ENCODE data around the gene ADGRF1.
"Not testable (repeated sequence)": the region's sequence is repeated elsewhere in the genome, so short reads cannot be mapped to it uniquely, and the experiment has no call there.

Gene ADGRF1

DNA sequence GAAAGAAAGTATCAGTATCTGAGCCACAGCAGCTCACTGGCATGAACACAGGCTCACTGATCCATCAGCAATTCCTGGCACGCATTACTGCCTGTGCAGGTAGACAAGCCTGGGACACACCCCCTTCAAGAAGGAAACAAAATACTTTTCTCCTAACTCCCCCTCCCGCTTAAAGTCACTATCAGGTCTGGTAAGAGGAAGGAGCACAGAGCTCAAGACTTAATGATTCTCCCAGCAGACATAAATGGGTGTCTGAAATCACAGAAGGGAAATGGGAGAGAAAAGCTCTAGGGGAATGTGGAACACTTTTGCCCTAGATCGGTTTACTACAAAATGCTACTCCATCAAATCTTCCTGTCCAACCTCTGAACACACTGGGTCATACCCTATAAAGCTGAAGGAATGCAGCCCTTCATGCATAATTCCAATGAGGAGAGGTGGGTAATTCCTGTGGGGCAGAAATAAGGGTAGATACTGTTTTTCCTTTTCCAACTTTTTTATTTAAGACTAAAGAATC, at the start of gene ADGRF1:
ADGRF1 (minus strand) TSS at position 58 of the 517 bp plus-strand sequence. CDS start 13,271 bp downstream, outside the sequence.
- TF ChIP-seq, protein P1, sequence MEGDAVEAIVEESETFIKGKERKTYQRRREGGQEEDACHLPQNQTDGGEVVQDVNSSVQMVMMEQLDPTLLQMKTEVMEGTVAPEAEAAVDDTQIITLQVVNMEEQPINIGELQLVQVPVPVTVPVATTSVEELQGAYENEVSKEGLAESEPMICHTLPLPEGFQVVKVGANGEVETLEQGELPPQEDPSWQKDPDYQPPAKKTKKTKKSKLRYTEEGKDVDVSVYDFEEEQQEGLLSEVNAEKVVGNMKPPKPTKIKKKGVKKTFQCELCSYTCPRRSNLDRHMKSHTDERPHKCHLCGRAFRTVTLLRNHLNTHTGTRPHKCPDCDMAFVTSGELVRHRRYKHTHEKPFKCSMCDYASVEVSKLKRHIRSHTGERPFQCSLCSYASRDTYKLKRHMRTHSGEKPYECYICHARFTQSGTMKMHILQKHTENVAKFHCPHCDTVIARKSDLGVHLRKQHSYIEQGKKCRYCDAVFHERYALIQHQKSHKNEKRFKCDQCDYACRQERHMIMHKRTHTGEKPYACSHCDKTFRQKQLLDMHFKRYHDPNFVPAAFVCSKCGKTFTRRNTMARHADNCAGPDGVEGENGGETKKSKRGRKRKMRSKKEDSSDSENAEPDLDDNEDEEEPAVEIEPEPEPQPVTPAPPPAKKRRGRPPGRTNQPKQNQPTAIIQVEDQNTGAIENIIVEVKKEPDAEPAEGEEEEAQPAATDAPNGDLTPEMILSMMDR (IDR thresholded peaks at IDR 0.05; ENCODE audit: low read depth, low read length), result no peak
- TF ChIP-seq POLR2A (IDR thresholded peaks at IDR 0.05; ENCODE audit: extremely low read depth, insufficient read length) (no peak), MAX (IDR thresholded peaks at IDR 0.05; ENCODE audit: low read depth, low read length) (no peak), MYC (IDR thresholded peaks at IDR 0.05; ENCODE audit: low read depth, low read length) (no peak)
- no peak for DNase-seq (ENCODE audit: low read depth)

DNA sequence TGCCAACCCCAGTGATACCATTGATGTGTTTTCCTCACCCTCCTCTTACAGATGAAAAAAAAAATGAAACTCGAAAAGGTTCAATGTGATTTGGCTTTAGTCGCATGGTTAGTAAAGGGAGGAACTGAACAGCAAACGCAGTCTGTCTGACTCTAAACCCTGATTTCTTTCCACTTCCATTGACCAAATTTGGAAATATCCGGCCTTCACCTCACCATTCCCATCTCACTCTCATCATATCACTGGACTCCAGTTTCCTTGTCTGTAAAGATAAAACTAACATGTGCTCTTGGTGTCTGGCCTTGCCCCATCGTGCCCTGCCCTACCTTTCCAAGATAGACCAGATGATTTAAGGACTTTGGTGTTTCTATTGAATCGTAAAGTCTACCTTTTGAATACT, 48.7 kb upstream of the ADGRF1 start:
- no peak for DNase-seq (ENCODE audit: low read depth)
- H3K4me3 ChIP-seq (ENCODE audit: low read depth, low read length), result no peak overlapping the region
- TF ChIP-seq POLR2A (IDR thresholded peaks at IDR 0.05; ENCODE audit: extremely low read depth, insufficient read length) (no peak), MAX (IDR thresholded peaks at IDR 0.05; ENCODE audit: low read depth, low read length) (no peak), MYC (IDR thresholded peaks at IDR 0.05; ENCODE audit: low read depth, low read length) (no peak)
- TF ChIP-seq, protein P1 (IDR thresholded peaks at IDR 0.05; ENCODE audit: low read depth, low read length), result no peak

More for the DNA sequence above, at the start of gene ADGRF1:
- H3K4me3 ChIP-seq (ENCODE audit: low read depth, low read length), result no peak within 1 kb of the TSS

DNA sequence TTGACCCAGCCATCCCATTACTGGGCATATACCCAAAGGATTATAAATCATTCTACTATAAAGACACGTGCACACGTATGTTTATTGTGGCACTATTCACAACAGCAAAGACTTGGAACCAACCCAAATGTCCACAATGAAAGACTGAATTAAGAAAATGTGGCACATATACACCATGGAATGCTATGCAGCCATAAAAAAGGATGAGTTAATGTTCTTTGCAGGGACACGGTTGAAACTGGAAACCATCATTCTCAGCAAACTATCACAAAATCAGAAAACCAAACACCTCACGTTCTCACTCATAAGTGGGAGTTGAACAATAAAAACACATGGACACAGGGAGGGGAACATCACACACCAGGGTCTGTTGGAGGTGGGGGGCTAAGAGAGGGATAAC, 47.3 kb upstream of the ADGRF1 start:
- H3K4me3 ChIP-seq (ENCODE audit: low read depth, low read length); DNase-seq (ENCODE audit: low read depth): not testable (repeated sequence)

DNA sequence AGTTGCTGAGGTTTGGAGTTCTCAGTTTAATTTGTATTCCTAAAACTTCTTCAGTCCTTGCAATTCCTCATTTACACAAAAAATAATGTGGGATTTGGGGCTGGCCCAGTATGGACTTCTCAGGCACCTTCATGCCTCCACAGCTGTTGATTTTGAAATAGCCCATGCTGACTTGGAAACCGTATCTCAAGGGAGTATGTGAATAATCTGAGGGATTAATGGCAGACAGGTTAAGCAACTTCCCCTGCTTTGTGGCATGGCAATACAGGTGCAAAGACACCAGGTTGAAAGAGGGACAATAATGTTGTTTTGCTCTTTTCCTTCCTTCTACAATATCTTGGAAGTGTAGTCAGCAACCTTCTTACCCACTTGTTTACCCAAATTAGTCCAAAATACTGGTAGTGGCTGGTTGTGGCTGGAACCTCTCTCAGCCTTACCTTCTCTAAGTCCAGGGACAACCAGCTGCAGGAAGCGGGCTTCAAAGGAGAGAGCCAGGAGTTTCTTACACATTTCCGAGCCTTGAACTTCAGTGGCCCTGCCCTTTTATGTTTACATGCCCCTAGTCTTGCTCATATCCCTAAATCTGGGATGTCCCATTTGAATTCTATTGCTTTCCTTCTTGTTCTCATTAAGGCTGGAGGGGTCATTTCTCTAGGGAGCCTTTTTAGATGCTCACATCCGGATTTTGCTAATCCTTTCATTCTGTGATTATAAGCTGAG, 44.1 kb upstream of the ADGRF1 start:
- DNase-seq (ENCODE audit: low read depth), result no peak
- no peak overlapping the region for H3K4me3 ChIP-seq (ENCODE audit: low read depth, low read length)
- TF ChIP-seq, protein P1 (IDR thresholded peaks at IDR 0.05; ENCODE audit: low read depth, low read length), result no peak
- TF ChIP-seq POLR2A (IDR thresholded peaks at IDR 0.05; ENCODE audit: extremely low read depth, insufficient read length) (no peak), MAX (IDR thresholded peaks at IDR 0.05; ENCODE audit: low read depth, low read length) (no peak), MYC (IDR thresholded peaks at IDR 0.05; ENCODE audit: low read depth, low read length) (no peak)

DNA sequence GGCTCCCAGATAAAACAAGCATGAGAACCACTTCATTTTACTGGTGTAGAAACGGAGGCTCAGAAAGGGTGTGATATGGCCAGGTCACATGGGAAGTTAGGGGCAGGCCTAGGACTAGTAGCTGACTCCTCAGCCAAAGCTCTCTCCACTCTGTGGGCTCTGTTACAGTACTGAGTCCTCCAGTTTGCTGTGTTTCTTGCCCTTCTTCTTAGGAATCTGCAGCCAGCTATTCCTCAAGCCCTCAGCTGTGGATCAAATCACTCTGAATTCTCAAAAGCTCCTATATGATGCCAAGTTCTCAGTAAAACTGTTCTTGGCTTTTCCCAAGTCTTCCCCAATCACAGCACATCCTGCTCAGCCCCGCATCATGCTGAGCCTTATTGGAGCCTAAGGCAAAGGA, 42.5 kb upstream of the ADGRF1 start:
- TF ChIP-seq MAX (IDR thresholded peaks at IDR 0.05; ENCODE audit: low read depth, low read length) (no peak), MYC (IDR thresholded peaks at IDR 0.05; ENCODE audit: low read depth, low read length) (no peak), POLR2A (IDR thresholded peaks at IDR 0.05; ENCODE audit: extremely low read depth, insufficient read length) (no peak)
- TF ChIP-seq, protein P1 (IDR thresholded peaks at IDR 0.05; ENCODE audit: low read depth, low read length), result no peak
- no peak for DNase-seq (ENCODE audit: low read depth)
- no peak overlapping the region for H3K4me3 ChIP-seq (ENCODE audit: low read depth, low read length)

DNA sequence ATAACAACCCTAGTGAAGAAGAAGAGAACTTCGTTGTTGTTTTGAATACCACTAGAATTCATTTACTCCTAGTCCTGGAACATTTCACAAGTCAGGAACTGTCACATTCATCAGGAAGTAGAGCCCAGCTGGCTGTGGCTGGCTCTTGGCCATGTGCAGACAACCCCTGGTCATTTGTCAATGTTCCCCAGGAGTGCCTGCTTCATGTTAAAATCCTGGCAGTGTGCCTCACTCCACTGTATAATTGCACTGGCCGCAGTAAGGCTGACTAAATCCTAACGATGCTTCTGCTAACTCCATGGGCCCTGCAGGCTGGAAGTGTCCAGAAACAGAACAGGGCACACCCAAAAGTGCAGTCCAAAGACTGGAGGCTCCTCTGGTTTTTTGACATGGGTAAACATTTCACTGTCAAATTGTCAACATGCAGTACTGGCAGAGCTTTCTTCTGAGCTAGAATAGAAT, 41.5 kb upstream of the ADGRF1 start:
- H3K4me3 ChIP-seq (ENCODE audit: low read depth, low read length), result no peak overlapping the region
- DNase-seq (ENCODE audit: low read depth), result no peak
- TF ChIP-seq MAX (IDR thresholded peaks at IDR 0.05; ENCODE audit: low read depth, low read length), result no peak
- TF ChIP-seq, protein P1 (IDR thresholded peaks at IDR 0.05; ENCODE audit: low read depth, low read length), result no peak
- TF ChIP-seq POLR2A (IDR thresholded peaks at IDR 0.05; ENCODE audit: extremely low read depth, insufficient read length), result no peak
- TF ChIP-seq MYC (IDR thresholded peaks at IDR 0.05; ENCODE audit: low read depth, low read length), result no peak

Data from NB4 (cell line).